HuH-7.5 (cell line): Measurements from ENCODE around the gene RPLP2.

Experiments used
- DNase-seq: peaks from one replicate; pipeline ENCODE4 v3.0.0; 2011; ENCODE audit warnings: low spot score

The RPLP2 gene

DNA sequence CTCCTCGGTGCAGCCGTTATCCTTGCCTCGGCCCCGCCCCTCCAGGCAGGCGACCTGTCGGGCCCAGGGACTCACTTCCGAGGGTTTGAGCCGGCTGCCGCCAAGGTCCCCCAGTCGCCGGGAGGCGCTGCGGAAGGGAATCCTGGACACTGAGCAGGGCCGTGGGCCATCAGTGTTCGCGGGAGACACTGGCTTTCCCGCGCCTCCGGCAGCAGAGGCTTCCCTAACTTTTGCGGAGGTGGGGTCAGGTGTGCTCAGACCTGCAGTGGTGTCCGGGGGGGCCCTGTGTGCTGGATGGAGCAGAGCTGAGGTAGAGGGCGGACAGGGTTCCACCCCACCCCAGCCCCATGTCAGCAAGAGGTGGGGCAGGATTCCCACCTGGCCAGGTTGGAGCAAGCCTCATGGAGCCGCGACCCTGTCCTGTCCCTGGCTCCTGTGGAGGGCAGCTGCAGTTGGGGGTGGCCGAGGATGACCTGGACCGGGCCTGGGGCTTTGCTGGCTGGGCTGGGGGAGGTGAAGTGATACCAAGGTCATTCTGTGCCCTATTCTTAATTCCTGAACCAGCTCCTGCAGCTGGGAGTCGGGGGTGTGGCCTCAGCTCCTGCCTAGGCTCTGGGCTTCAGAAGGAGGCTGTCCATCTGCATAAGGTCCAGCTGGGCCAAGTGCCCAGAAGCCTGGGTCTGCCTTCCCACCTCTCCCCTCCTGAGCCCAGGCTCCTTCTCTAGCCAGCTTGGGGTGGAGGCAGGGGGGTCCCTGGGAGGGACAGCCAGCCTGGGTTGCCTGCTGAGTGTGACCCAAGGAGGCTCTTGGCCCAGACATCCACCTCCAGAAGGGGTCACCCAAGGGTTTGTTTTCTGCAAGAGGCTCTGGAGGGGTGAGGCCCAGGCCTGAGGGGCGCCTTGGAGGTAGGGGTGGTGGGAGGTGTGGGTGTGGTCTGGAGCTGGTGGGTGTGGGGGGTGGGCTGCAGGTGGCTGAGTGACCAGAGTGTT is 41.3 kb downstream of the RPLP2 start:
- DNase-seq, result no peak

DNA sequence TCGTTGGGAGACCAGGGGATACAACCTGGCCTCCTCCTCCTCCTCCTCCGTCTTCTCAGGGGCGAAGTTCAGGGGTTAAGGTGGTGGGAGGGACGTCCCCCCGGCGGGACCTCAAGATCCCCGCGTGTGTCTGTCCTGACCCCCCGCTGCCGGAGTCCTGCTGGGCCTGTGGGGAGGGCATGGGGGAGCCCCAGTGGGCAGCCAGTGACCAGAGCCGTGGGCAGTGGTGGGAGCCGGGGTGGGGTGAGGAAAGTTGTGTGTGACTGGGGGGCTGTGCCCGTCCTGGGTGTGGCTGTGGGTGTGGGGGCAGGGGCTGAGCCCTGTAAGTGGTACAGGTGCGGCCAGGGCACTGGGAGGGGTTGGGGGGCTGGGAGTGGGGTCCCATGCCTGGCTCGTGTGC is 43.0 kb downstream of the RPLP2 start:
- no peak for DNase-seq

DNA sequence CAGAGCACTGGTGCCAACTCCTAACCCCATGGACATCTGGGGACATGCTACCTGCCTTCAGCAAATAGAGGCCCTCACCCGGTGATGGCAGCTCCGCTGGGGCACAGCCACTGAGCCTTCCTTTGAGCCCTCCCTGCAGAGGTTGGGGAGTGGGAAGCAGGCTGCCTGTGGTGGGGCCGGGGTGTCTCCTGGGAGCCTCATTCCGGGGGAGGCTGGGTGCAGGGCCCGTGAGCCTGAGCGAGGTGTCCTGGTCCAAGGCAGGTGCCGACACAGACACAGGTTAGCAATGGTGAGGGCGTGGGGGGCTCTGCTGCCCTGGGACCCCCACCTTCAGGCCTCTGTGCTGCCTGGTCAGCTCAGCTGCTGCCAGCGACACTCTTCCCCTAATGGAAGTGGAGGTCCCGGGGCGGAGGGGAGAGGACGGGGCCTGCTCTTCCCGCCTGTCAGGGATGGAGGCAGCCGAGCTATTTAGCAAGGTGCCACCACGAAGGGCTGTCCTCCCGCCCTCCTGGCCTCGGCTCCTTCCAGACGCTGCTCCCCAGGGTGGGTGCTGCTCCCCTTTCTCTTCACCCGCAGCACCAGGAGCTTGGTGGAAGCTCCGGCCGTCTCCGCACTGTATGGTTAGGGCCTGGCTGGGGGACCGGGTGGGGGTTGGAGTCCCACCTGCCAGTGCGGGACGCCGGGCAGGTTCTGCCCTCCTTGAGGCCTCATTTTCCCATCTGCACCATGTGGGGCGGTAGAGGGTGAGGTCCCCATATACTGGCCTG is 44.1 kb downstream of the RPLP2 start:
- no peak for DNase-seq

DNA sequence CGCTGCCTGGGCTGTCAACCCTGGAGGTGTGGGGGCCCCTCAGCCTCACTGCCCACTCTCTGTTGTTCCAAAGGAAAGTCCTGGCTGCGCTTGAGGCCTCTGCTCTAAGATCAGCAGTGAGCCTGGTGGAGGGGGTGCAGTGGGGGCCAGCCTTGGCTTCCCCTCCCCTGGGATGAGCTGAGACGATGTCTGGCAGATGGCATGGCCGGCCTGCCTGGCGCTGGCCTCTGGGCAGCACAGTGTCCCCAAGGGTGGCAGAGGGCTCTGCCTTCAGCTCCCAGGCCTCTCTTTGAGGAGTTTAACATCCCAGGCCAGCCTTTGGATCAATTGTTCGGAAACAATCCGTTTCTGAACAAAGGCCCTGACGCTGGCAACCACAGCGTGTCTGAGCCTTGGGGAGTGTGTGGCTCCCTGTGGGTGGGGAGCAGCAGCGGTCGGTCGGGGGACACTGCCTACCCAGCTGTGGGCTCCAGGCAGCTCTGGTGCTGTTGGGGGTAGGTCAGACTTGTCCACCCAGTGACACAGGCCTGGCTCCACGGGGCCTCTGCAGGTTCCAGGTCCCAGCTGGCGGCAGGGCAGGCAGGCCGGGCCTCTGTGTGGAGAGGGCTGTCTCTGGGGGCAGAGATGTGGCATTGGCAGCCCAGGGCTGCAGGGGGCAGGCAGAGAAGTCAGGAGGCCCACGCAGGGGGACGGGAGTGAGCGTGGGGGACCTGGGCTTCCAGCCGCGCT is 45.0 kb downstream of the RPLP2 start:
- DNase-seq, result no peak

DNA sequence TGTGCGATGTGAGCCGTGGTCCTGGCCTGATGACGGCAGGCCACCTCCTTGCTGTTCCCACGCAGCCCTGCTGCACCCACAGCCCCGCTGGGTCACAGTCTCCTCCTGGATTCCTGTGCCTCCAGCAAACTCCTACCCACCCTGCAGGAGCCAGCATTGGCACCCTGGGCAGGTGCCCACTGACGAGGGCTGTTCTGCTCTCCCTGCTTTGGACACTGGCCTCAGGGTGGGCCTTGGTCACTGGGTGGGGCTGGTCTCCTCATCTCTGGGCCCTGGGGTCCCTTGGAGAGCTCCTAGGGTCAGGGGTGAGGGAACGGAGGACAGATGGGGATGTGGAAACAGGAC is 45.5 kb downstream of the RPLP2 start:
- DNase-seq, result no peak

DNA sequence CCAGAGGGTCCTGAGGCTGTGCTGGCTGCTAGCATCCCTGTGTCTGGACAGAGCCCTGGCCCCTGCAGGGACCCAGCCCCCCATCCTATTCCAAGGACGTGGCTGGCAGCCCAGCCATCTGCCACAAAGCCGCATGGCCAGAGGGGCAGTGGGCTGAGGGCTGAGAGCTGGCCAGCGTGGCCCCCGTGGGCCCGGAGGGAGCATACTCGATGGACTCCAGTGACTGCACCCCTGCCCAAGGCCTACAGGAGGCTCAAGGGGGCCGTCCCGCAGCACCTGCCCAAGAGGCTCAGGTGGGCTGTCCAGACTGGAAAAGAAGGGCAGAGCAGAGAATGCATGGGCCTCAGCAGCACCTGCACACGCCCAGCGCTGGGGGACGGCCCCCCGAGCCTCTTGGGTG is 46.0 kb downstream of the RPLP2 start:
- DNase-seq, result no peak

DNA sequence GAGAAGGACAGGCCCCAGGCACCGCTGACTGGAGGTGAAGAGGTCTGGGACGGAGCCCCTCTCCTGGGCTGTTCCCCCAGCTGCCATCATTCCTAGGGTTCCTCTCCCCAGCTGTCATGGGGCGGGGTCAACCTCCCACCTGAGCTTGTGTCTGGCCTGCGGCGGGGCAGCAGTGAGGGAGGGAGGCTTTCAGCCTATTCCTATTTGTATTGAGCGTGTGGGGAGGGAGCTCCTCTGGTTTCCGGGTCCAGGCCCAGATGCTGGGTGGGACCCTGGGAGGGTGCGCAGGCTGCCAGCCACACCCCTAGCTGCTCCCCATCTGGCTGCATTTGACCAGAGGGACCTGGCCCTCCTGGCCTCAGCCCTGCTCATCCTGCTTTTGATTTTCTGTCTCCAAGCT is 46.6 kb downstream of the RPLP2 start:
- DNase-seq, result no peak

DNA sequence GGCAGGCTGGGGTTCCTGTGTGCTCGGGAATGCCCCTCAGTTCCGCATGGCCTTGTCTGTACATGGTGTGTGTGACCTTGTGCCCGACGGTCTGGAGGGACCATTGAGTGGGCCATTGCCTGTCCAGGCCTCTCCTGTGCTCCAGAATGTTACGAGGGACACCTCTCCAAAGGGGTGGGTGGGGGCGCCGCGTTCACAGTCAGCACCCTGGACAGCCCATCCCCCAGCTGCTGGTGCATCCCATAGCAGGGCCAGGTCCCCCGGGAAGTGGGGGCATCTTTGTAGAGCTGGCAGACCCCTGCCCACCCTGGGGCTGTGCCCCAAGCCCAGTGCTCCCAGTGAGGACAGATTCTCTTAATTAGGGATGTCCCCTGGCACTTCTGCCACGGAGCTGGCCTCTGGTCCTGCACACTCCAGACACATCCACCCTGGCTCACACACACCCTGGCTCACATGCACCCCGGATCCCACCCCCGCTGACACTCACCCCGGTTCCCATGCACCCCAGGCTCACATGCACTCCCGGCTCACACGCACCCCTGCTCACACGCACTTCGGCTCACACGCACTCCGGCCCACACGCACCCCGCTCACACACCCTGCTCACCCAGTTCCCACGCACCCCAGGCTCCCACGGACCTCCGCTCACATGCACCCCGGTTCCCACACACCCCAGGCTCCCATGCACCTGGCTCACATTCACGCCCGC is 48.4 kb downstream of the RPLP2 start:
- DNase-seq, result no peak

DNA sequence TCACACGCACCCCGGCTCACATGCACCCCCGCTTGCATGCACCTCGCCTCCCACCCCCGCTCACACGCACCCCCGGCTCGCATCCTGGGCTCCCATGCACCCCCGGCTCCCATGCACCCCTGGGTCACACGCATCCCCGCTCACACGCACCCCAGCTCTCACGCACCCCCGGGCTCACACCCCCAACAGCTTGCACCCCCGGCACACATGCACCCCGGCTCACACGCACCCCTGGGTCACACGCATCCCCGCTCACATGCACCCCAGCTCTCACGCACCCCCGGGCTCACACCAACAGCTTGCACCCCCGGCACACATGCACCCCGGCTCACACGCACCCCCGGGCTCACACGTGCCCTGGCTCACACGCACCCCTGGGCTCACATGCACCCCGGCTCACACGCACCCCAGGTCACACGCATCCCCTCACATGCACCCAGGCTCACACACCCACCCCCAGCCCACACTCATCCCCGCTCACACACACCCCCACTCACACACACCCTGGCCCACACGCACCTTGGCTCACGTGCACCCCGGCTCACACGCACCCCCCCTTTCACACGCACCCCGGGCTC is 49.1 kb downstream of the RPLP2 start:
- no peak for DNase-seq

DNA sequence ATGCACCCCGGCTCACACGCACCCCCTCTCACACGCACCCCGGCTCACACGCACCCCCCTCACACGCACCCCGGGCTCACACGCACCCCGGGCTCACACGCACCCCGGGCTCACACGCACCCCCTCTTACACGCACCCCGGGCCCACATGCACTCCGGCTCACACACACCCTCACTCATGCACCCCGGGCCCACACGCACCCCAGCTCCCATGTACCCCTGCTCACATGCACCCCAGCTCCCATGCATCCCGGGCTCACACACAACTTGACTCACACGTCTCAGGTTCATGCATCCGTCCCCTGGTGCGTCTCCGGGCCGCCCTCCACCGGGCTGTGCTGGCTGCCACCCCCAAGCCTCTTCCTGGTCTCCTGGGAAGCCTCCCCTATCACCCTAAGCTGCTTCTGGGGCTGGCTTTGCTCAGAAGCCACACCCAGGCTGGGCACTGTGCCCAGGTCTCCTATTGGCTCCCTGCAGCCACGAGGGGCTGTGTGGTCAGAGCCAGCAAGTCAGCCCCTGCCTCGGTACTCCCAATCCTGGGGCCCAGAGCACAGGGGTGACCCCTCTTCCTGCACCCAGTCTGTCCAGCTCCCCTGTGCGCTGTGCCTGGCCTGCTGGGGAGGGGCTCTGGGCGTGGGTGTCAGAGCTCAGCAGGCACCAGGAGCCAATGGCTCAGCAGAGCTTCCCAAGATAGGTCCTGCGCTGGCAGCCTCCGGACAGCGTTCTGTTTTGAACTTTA is 49.8 kb downstream of the RPLP2 start:
- no peak for DNase-seq

DNA sequence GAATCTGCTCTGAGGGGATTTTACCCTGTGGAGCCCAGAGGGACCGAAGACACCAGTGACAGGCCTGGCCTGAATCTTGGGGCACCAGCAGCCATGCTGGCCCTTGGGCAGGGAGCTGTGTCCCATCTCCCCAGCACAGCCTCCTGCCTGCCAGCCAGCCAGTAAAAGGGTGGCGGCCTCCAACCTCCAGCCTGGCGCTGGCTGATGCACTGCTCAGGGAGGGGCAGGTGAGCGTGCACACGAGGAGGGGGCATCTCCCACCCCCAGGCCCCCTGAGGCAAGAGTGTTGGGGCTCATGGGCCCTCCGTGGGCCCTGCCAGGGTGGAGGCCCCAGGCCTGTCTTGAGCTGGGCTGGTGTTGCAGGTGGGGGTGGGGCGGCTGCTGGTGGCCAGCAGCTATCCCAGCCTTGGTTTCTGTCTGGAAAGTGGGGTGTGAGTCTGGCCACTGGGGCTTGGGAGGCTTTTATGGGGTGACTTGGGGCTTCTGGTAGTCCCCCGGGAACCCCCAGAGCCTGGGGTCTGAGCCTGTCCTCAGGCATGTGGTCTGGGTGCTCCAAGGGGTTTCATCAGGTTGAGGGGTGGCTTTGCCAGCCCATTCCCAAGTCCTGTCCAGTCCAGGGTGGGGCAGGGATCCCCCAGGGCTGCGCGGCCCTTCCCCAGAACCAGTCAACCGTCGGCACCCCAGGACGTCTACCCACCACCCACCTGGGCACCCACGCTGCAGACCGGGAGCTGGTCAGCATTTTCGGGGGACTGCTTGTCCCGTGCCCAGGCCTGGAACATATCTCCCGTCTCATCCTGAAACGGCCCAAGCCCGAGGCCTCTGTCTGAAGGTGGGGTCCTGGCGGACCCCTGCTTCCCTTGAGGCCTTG is 50.7 kb downstream of the RPLP2 start:
- DNase-seq, result peak; percentile 28

DNA sequence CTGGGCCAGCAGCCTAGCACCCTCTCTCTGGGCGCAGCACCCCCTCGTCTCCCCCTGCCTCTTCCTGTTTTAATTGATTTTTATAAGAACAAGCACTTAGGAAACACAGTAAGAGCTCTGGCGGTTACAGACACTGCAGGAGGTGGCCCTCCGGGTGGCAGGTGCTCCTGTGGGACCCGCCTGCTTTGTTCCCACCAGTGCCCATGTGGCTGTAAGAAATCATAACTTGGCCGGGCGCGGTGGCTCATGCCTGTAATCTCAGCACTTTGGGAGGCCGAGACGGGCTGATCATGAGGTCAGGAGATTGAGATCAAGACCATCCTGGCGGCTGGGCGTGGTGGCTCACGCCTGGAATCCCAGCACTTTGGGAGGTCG is 51.3 kb downstream of the RPLP2 start:
- no peak for DNase-seq

DNA sequence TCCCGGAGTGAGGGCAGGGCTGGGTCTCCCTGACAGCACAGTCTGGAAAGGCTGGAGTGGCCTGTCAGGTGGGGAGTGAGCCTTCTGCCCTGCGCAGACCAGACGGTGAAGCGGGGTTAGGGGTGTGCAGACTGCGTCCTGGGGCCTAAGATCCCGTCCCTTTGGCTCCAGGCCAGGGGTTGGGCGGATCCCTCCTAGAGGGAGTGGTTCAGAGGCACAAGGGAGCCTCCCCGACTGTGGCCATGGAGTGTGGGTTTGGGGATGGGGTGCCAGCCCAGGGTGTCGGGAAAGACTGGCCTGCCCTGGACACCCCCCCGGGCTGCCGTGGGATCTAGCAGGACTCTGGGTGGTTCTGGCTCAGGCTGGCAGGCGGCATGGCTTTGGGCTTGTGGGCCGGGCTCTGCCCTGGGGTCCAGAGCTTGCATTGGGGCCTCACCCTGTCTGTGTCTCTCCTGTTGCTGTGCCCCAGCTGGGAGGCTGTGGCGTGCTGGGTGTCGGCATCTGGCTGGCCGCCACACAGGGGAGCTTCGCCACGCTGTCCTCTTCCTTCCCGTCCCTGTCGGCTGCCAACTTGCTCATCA is 52.4 kb downstream of the RPLP2 start:
- peak; percentile 21 for DNase-seq
